NCI-H2196 (cell line): Measurements from ENCODE around the gene TADA2B.

Experiments used
- DNase-seq: peaks from one replicate; lab custom pipeline; 2025; ENCODE audit not compliant: unreplicated experiment; lab: John Stamatoyannopoulos, UW

TADA2B gene

DNA sequence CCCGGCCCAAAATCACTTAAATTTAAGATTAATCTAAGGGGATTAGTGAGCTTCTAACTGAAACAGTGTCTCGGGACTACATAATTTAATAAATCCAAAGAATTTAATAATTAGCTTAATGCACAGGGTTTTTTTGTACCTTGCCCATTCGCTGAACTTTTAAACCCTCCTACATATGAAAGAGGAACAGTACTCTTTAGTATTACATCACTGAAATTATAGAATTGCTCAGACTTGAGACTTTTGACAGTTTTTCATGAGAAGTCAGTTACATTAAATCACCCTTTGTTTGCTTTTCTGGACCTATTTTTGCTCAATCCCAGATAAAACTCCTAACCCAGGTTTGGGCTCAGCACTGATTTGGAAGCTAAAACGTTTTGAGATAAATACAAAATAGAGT lies 2.4 kb upstream of the TADA2B start:
- no peak for DNase-seq

DNA sequence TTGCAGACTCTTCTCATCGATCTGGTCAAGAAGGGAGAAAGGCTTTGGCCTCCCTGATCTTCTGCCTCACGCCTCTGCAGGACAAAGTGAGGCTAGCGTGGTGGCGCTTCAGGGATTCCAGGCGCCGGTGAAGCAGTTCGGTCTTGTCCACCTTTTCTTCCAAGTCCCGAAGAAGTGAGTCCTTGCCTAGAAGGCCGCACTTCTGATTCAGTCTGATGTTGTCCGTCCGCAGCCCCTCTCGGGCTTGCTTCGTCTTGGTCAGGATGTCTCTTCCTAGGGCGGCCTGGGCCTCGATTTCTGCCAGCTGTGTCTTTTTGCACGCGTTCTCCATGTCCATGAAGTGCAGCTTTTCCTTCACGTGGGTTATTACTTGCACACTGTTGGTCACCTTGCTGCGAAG lies 1.9 kb upstream of the TADA2B start:
- no peak for DNase-seq

- peak; percentile 31 for DNase-seq
Observed at GRCh38 chr4:7041801-7042502, 1.2 kb upstream of the TADA2B start.

- DNase-seq: peak; percentile 97
Observed at GRCh38 chr4:7042503-7043283, 479 bp upstream of the TADA2B start.

GRCh38 chr4:7044137-7044930 lies 1.2 kb downstream of the TADA2B start:
- DNase-seq: no peak

DNA sequence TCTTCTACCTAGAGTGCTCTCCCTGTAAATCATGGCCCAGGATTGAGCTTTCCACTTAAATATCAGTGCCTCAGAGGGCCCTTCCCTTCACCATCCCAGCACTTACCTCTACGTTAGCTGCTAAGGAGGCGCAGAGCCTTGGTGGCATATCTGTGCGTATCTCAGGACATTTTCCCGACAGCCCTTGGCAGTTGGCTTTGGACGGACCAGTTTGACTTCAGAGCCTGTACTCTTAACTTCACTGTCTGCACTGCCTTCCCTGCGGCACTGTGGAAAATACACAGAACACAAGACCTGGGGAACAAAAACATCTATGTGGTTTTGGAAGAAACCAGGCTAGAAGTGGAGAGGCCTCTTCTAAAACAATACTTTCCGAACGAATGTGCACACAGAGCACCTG lies 2.4 kb downstream of the TADA2B start:
- no peak for DNase-seq

DNA sequence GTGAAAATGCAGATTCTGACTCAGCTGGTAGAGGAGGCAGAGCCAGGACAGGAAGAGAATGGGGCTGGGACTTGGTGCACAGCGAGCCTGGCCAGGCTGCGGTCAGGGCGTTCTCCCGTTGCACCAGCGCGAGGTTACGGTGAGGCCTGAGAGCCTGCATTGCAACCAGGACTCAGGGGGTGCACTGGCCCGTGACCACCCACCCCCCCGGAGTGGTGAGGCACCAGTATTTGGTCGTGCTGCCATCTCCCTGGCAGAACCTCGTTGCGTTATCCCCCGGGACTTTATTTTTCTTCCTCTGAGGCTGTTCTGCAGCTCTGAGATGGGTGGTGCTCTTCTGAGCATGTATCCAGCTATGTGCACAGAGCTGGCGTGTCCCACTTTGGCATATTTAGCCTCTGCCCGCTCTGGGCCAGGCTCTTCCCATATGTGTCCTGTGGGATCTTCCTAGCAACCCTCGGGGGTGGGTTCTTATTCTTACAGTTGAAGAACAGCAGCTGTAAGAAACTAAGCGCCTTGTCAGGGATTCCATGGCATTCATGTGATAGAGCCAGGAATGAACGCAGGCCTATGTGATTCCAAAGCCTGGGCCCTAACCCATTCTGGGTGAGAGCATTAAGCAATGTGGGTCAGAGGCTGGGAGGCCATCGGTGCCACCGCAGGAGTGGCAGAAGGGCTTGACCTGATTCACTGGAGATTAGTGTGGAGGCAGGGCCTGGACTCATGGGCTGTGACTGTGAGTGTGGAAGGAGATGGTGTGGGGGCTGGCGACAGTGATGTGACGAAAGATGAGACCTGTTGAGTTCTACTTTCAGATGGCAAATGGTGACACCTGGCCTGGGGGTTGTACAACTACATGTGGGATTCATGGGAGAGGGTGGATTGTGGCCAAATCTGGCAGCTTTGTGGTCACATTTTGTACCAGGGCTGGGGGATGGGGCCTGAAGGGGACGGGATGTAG lies 3.1 kb downstream of the TADA2B start:
- no peak for DNase-seq

DNA sequence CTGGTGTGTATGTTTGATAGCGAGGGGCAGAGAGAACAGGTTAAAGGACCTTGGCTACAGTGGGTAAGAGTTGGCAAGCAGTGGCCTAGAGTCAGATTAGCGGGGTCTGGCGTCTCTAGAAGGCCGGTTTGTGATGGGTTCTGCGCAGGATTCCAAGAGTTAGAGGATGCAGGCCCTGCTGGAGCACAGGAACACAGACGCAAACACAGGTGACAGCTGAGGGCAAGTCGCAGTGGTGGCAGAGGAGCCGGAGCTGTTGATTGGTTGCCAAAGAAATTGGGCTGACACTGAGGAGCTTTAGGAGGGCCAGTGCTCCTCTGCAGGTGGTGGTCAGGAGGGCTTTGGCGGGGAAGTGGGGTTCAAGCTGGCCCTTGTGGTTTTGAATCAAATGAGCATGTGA lies 3.8 kb downstream of the TADA2B start:
- DNase-seq: no peak

GRCh38 chr4:7048642-7049041 lies 5.5 kb downstream of the TADA2B start:
- DNase-seq: no peak

DNA sequence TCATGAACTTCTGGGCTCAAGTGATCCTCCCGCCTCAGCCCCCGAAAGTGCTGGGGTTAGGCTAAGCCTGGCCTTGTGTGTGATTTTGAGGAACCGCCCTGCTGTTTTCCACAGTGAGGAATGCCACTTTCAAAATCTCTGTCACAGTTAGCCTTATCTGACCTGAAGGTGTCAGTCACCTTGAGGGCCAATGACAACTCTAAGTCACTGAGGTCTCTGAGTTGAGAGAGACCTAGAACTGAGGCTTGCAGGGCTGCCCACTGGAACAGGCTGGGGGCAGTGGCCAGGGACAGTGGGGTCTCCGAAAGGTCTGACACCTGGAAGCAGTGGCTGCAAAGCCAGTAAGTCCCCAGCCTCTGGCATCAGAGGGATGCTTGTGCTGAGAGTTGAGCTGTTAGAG lies 6.1 kb downstream of the TADA2B start:
- no peak for DNase-seq

DNA sequence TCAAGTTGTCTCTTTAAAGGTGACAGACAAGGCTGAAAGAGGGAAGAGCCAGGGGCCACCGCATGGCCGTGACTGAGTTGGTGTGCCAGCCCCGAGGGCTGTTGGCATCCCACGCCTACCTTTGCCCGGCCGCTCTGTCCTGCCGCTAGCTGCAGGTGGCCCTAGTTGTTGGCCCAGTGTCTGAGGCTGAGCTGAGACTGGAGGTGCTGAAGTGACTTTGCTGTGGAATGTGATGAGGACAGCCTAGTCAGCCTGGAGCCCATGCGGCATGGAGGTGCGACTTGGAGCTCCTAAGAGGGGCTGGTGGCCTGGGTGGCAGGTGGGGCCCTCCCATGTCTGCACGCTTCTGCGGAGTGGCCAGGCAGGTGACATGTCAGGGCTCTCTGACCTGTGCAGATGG lies 6.6 kb downstream of the TADA2B start:
- no peak for DNase-seq

- DNase-seq: no peak
Observed at GRCh38 chr4:7050481-7051143, 7.4 kb downstream of the TADA2B start.

DNA sequence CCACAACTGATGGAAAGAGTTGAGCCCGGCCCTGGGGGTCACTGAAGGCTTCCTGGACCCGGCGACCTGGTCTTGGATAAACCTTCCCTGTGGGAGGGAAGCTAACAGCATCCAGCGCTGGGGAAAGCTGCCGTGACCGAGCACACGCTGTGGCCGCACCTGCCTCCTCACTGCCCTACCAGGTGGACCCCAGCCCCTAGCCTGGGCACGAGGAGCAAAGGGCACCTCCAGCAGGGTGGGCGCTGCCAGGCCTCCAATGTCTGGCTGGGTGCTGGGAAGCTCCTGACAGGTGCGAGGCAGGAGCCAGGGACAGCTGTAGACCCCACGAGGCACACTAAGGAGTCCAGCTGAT lies 7.9 kb downstream of the TADA2B start:
- no peak for DNase-seq

DNA sequence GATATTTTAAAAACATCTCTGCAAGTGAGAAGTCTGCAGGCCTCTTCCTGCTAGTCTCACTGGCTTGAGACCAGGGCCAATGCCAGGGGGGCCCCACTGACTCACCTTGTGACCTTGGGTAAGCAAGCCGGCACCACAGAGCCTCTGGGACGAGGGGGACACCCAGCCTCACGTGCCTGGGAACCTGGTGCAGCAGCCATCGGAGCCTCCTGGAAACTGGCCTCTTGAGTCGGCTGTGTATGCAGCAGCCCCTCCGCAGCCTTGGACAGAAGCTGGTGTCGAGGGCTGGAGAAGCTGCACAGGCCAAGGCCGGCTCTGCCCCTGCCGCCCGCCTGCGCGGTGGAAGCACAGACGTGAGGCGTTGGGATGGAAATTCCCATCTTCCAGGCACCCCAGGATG lies 8.7 kb downstream of the TADA2B start:
- no peak for DNase-seq

DNA sequence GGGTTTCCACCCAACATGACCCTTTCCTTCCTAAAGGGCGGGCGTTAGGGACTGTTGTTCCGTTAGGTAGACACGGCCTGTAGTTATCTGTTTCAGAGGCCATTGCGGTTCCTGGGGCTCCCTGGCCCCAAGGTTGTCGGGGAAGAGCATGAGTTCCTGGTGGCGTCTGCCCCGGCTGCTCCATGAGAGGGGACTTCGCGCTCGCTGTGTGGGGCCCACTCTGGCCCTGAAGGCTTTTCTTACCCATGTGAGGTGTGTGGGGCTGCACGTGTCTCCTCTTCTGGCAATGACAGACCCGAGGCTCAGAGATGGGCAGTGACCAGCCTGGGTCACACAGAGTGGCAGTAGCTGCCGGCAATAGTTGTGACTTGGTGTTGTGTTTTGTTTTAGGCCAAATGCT lies 9.1 kb downstream of the TADA2B start:
- DNase-seq: no peak

DNA sequence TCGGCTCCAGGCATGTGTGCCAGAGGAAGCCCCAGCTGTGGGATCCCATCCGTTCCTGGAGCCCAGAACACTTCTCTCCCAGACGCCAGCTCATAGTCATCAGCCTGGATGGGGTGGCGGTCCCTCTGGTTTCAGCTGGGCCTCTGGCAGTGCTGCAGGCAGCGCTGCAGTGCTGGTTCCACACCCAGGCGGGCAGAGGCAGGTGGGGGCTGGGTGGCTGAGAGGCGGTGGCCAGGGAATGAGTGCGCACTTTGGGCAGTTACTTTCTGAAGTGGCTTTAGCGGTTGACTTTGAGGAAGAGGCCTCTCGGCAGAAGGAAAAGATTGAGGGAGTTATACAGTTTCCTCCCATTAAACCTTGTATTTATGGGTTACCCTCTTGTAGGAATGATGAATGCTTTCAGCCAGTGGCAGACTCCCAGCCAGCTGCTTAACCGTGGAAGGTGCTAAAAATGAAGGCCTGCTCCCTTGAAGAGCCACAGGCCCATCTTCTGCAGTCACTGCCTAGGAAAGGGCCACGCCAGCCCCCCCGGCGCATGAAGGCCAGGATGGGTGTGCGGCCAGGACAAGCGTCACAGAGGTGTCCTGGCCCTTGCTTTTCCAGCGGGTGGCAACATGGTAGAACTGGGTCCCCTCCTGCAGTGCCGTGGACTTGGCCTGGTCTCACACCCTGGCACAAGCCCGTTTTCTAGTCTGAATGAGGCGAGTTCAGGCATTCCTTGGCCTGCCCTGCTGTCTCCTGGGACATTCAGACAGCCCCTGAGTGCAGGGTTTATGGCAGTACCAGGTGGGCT lies 9.9 kb downstream of the TADA2B start:
- no peak for DNase-seq

GRCh38 chr4:7054106-7054880 lies 11.1 kb downstream of the TADA2B start:
- no peak for DNase-seq

GRCh38 chr4:7055111-7055989 lies 12.2 kb downstream of the TADA2B start:
- no peak for DNase-seq
